Fibroblast of skin of abdomen (primary cell): ENCODE results near the gene RIOK1.
"Not testable (repeated sequence)": the region's sequence is repeated elsewhere in the genome, so short reads cannot be mapped to it uniquely, and the experiment has no call there.

Source experiments
- DNase-seq: peaks from one replicate; pipeline ENCODE4 v3.0.0-alpha.2; 2013

Gene RIOK1

GRCh38 chr6:7442467-7442866 lies 52.9 kb downstream of the RIOK1 start:
- no peak for DNase-seq

- DNase-seq, result peak; percentile 84
These were observed 55.5 kb downstream of the RIOK1 start for GRCh38 chr6:7445101-7445500.

- DNase-seq, result no peak
These were observed 56.4 kb downstream of the RIOK1 start for GRCh38 chr6:7445885-7446461.

- DNase-seq, result no peak
These were observed 57.2 kb downstream of the RIOK1 start for GRCh38 chr6:7446619-7447325.

- DNase-seq, result no peak
These were observed 58.6 kb downstream of the RIOK1 start for GRCh38 chr6:7448232-7448631.

- no peak for DNase-seq
These were observed 59.4 kb downstream of the RIOK1 start for GRCh38 chr6:7449018-7449417.

- DNase-seq, result no peak
These were observed 61.7 kb downstream of the RIOK1 start for GRCh38 chr6:7451326-7451725.

GRCh38 chr6:7452898-7453297 lies 63.3 kb downstream of the RIOK1 start:
- DNase-seq, result no peak

GRCh38 chr6:7454696-7455358 lies 65.2 kb downstream of the RIOK1 start:
- DNase-seq, result no peak

GRCh38 chr6:7456302-7456701 lies 66.7 kb downstream of the RIOK1 start:
- DNase-seq, result not testable (repeated sequence)

- no peak for DNase-seq
These were observed 71.8 kb downstream of the RIOK1 start for GRCh38 chr6:7461416-7461815.

GRCh38 chr6:7463785-7464184 lies 74.2 kb downstream of the RIOK1 start:
- DNase-seq, result peak; percentile 34

- DNase-seq, result no peak
These were observed 77.6 kb downstream of the RIOK1 start for GRCh38 chr6:7467007-7467897.
